GM21367 (cell line): Measurements from ENCODE around the gene KAT6B.

Experiments used
- ATAC-seq: cut with Tn5 transposase; IDR thresholded peaks from one replicate; pipeline ENCODE4 v1.9.1; 2021; ENCODE audit not compliant: unreplicated experiment

The KAT6B gene

DNA sequence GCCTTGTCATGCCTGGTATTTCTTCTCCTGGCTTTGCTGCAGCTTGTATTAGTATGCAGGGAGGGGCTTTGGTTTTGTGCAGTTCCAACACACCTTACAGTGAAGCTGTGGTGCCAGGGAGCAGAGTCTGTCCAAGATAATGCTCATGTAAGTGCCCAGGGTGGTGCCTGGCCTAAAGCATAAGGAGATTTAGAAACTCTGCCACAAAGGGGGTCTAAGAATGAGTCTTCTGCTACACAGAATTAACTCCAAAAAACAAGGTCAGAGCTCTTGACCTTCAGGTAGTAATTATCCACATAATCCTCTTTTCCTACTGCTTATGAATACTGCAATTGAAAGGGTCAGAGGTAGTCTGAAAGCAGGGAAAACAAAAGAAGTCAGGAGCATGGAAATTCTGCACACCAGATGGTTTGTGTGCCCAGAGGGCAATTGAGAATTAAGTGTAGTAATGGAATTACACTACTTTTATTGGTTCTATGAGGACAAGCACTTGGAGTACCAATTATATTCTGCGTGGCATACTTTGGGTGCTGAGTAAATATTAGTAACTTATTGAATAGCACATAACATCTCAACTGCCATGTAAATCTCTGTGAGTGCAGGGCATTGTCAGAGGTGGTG, 121.5 kb downstream of the KAT6B start:
- no peak for ATAC-seq

DNA sequence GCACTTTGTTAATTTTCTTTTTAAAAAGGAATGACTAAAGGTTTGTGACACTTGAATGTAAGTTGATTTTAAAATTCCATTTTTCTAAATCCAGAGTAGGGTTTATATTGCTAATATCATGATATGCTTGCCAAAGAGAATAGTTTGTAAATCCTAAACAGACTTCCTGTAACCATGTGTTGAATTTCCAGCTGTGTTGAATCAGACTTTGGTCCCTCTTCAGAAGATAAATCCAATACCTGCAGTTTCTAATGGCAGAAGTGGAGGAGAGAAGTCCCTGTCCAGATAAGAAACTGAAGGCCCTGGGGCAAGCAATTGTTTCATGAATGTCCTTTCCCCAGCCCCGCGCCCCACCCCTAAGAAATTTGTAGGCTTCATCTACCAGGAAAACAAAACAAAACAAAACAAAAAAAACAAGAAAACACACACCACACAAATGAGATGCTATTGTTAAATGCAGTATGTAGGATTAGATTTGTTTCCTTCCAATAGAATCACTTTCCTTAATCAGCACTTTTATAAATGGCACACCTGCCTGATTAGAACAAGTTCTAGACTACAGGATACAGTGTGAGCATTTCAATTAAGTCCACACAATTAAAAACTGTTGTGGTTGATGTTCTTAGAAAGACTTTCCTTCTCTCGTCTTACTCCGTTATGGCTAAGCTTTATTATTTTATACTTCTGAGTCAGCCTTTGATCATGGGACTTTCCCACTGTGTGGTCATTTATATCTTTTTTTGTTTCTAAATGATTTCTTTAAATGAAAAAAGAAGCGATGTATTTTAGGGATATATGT, 122.8 kb downstream of the KAT6B start:
- ATAC-seq: no peak

DNA sequence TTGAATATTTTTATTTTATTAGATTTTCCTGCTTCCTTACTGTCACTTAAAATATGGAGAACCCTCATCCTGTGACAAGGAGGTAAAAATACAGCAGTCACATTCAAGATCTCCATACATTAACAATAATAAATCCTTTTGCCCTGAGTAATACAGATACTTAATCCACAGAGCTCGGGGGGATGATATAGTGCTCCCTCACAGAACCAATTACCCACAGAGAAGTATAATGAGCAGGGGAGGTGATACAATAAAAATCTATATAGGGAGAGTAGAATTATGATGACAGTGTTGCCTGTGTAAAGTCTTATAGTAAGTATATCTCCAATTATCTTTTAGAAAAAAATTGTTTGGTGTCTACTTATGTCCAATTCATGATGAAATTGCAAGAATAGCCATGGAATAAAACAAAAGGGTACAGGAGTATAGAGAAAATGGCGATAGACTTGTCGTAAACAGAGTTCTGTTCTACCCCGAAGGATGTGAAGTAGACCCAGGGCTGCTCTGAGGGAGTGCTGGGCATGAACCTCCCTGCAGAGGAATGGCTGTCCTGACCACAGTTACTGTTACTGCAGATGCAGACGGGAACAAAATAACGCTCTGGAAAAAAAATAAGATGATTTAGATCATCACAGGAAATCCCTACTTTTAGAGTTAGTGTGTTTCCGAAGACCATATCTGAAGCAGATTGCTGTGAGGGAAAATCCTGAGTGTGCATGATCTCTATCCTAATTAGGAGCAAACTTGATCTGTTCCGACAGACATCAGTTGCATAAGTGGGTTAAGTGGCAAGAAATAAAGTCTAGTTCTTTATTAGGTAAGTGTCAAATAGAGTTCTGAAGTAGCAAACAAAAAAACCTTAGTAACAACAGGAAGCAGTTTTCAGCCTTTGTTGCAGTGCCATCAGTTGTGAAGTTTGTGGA, 123.7 kb downstream of the KAT6B start:
- no peak for ATAC-seq

DNA sequence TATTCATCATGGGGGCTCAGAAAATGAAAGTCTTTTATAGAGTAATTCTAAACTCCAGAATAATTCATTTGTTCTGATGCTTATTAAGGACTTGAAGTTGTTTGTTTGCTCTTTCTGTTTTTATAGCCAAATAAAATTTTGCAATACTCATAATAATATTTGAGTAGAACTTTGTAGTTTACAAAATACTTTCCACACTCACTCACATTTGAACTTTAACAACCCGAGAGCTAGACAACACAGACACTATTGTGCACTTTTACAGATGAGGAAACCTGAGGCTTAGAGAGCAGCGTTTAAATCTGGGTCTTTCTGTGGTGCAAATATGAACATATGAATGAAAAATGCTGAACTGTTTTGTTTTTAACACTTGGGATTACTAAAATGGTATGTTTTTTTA, 126.8 kb downstream of the KAT6B start:
- ATAC-seq: no peak

DNA sequence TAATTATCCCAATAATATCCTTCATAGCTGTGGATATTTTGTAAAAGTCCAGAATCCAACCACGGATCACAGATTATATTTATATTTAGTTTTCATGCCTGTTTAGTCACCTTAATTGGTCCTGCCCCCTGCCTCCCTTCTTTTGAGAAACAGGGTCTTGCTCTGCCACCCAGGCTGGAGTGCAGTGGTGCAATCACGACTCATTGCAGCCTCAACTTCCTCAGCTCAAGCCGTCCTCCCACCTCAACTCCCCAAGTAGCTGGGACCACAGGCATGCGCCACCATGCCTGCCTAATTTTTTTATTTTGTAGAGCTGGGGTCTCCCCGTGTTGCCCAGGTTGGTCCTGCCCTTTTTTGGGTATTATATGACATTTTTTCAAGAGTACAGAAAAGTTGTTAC, 129.4 kb downstream of the KAT6B start:
- ATAC-seq: no peak

DNA sequence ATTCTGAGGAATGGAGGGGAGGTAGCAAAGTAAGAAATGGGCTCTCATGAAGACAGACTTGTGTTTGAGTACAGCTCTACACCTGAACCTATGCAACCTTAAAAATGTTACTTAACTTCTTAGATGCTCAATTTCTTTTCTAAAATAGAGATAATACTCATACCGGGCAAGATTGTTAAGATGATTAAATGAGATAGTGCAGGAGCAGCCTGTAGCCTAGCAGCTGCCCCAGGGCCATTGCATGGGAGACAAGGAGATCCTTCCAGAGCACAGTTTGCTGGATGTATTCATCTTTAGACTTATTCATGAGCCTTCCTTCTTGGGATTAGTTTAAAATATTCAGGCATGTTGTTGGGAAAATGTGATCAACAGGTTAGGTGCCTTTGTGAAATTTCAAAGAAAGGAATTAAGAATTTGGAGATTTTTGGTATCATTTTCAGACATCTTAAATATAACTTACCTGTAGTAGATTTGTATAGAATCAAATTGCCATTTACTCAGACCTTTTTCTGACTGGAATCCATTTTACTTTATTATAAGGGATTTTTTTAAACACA, 130.2 kb downstream of the KAT6B start:
- ATAC-seq: no peak

DNA sequence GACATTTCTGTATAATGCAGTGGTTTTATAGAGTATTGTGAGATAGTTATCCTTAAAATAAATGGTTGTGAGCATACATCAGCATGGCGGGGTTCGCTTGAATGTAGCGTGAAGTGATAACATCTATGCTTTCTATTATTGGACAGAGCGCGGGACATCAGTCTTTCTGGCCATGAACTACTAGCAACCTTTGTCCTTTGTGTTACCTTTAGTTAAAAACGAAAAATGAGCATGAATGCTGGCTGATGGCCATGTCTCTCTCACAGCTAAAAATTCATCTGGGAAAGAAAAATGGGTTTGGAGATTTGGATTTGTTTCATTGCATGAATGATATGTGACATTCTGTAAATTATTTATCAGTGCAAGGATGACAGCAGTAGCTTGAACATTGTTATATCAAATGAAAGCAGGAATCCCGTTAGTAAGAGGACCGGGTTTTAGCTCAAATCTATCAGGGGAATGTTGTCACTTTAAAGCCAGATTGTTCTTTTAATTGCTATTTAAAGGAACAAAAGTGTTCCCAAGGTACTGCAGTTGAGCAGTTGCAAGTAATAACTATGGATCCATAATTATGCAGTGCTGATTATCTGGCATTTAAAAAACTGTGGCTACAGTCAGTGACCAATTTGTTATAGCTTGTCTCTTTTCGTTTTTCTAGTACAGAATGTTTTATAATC, 131.0 kb downstream of the KAT6B start:
- no peak for ATAC-seq

DNA sequence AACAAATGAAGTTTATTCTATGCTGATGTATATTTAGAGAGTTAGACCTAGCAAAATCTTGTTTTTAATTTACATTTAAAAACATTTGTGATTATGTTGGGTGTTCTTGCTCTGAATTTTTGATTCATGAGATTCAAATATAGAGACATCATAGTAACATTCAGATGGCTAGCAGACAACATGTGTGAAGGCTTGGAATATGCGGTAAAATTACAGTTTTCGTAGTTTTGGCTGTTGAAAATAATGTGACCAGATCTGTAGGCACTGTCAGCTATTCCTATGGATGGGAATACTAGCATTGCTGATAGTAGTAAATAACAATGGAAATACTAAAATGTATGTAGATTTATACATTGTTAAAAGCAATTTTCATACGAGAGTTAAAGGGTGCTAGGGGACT, 131.9 kb downstream of the KAT6B start:
- ATAC-seq: no peak

DNA sequence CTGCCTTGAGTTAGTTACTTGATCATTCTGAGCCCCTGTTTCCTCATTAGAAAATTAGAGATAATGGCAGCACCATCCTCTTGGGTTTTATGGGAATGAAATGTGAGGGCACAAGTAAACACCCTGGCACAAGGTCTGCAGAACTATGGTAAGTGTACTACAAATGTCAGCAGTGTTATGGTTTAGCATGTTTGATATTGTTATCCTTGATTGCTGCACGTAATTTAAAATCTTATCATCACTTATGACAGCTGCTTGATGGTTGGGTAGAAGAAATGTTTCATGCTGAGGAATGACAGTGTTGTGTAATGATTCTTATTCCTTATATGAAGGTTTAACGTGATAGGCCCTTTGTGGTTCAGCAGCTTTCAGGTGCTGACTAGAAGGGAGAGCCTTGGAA, 134.3 kb downstream of the KAT6B start:
- ATAC-seq: no peak

DNA sequence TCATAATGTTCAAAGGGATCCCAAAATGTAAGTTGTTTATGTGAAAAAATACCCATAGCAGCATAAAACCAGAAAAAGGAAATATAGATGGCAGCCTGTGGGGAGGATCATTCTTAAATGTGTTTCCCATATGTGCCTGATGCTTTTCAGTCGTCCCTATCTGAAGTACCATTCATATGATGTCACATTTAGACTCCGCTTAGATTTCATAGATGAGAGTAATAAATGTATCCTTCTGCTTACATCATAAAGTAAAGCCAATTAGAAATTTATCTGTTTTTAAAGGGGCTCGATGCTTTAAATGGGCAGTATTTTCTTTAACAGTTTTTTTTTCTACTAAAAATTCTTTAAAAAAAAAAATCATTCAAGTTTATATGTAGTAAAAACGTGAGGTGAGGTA, 136.1 kb downstream of the KAT6B start:
- ATAC-seq: no peak

DNA sequence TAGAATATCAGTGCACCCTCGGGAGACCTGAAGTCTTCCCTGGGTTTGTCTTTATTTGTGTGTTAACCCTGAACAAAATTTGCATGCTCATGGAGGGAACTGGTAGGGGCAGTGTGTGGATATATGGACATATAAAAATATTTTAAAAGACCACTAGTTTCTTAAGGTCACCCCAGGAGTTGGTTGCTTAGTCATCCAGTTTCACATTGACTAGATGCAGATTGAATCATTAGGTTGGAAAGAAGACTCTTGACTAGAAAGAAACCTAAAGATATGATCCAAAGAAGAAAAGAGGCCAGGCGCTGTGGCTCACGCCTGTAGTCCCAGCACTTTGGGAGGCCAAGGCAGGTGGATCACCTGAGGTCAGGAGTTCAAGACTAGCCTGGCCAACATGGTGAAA, 137.1 kb downstream of the KAT6B start:
- ATAC-seq: no peak

DNA sequence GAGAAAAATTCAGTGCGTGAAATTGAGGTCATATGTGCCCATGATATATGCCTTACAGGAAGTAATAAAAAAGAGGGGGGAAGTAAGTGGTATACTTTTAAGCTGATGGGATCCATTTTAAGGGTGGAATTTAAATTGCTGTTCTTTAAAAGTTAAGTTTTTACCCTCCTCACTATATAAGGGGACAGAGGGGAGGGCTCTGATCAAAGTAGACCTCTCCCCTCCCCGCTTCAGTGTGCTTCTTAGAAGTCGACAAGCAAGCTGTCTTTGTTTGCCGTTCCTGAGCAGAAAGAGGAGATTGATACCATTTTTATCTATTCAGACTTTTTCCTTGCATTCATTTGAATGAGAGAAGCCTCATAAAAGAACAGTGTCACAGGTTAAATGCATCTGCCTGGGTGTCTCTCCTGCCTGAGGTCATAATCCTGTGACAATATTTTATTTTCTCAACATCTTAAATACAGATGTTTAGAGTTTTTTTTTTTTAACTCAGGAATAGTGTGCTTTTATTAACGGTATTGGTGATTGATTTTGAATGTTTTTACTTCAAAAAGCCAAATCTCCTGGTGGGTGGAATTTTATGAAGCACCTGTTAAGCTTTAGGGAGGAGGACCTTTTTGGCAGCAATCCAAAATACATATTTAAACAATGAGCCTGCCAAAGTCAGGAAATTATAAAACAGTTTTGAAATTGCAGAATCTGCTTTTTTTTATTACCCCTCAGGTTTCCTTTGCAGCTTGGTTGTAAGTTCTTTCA, 141.7 kb downstream of the KAT6B start:
- no peak for ATAC-seq

DNA sequence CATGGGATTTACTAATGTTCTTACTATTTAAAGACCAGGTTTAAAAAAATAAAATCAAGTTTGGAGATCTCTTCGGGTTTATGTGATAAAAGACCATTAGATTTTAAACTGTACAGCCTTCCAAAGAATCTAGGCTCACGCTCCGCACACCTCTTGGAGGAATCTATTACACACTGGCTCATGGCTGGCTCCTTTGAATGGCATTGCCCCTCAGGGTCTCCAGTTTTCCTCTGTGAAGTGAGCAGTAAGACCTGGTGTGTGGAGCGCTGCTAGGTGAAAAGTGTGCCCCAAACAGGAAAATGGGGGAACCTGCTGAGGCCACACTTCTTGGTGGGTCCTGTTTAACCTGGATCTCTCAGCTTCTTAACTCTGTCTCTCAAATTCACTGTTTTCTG, 142.3 kb downstream of the KAT6B start:
- no peak for ATAC-seq

DNA sequence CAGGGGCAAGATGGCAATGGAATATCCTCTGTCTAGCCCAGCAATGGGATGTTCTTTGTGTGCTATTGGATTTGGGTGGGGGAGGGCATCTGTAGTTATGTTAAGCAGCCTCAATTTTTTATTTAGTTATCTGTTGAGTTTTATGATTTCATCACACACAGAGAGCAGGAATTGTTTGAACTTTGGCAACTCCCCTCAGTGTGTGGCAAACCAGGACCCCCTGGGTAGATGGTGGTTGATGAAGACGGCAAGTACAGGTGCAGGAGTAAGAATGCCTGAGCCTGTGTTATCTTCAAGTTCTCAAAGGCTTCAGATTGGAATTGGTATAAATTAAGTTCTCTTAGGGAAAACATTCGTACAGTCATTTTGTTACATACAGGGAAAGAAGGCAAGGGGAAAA, 142.7 kb downstream of the KAT6B start:
- ATAC-seq: no peak

DNA sequence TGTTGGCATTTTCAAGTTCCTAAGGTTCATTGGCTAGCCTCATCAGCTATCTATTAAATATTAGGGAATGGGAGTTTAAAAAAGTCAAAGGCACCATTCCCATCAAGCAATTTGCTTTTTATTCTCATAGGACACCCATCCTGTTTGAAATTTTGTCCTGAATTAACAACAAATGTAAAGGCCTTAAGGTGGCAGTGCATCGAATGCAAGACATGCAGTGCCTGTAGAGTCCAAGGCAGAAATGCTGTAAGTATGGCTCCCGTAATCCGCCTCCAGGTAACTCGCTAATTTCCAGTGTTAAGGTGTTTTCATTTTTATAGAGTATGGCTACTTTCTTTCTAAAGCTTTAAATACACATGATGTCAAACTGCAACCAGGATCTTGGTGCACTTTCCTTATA, 143.1 kb downstream of the KAT6B start:
- ATAC-seq: no peak

DNA sequence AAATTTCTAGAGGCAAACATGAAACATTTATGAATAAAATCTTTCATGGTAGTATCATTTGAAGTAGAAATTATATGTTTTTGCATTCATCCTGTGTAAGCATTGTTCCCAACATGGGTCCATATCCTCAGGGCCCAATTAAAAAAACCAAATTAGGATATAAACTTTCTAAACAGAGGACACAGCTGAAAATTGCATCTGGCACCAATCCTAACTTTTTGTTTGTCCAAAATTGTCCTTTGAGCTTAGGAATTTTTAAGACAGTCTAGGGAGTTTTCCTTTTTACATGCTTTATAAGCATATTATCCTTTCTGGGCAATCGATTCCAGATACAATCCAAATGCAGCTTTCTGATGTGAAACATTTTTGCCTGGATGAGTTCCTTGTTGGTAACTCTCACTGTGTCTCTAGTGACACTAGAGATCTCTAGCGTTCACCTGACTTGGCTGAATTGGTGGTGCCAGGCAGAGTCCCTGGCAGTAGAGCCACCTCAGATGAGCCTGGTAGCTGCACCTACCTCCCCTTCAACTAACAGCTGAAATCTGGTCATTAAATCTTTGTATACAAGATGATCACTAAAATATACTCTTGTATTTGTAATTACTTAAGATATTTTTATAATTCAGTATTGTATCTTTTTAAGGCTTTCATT, 147.5 kb downstream of the KAT6B start:
- ATAC-seq: no peak

DNA sequence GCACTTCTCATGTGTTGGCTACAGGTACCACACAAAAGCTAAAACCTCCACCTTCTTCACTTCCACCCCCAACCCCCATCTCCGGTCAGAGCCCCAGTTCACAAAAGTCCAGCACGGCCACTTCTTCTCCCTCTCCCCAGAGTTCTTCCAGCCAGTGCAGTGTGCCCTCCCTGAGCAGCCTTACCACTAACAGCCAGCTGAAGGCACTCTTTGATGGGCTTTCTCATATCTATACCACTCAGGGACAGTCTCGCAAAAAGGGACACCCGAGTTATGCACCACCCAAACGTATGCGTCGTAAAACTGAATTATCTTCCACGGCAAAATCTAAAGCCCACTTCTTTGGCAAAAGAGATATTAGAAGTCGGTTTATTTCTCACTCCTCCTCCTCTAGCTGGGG, 149.4 kb downstream of the KAT6B start:
- ATAC-seq: no peak

DNA sequence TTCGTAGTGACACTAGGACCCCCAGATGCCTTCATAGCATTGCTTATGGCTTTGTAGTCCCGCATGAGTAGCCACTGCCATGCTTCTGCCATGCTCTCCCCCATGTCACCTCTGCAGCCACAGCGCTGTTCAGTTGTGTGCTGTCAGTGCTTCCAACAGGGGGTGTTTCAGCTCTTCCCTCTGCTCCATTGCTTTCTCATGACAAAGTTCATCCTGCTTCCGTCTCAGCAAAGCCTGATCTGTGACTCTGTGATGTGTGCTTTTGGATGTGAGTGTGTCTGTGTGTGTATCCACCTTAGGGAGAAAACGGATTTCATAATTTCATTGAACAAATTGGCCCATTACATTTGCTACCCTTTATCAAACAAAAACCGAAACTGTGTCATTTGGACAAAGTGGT, 150.2 kb downstream of the KAT6B start:
- ATAC-seq: no peak

DNA sequence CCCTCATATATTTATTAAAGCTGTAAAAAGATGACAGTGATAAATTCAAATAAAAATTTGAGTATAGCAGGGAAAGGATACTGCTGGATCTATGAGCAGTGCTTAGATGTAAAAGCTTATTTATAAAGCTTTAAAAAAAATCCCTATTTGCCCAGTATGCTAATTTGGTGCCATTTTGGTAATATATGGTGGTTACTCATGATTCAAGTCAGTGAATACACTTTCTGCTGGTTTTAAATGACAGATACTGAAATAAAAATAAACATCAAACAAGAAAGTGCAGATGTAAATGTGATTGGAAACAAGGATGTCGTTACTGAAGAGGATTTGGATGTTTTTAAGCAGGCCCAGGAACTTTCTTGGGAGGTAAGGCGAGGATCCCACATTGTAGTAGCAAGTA, 150.7 kb downstream of the KAT6B start:
- no peak for ATAC-seq
